Stimulated activated CD4-positive, alpha-beta T cell treated with anti-CD3 and anti-CD28 coated beads, Interleukin-1b, Interleukin-23, amount 100 ng/mL, for 24 hours (primary cell): ENCODE measurements around the gene TMEM254.
"Not testable (repeated sequence)": the region's sequence is repeated elsewhere in the genome, so short reads cannot be mapped to it uniquely, and the experiment has no call there.

Source experiments
- DNase-seq, 4 experiments: peaks; one replicate each; pipeline ENCODE4 v3.0.0-alpha.2; 2020; ENCODE audit warnings: low read depth in 4 of 4, low spot score in 1 of 4

Gene TMEM254

GRCh38 chr10:80075781-80076180 lies 2.7 kb upstream of the TMEM254 start:
- DNase-seq: no peak

DNA sequence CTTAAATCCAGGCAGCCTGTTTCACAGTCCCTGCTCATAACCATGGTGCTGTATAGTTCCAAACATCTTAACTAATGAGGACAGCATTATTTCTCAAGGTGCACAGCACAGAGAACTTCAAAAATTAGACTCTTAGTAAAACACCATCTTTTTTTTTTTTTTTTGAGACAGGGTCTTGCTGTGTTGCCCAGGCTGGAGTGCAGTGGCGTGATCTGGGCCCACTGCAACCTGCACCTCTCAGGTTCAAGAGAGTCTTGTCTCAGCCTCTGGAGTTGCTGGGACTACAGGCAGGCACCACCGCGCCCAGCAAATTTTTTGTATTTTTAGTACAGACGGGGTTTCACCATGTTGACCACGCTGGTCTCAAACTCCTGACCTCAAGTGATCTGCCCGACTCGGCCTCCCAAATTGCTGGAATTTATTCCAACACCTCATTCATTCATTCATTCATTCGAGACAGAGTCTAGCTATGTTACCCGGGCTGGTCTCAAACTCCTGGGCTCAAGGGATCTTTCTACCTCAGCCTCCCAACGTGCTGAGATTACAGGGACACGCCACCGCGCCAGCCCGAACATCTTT lies 507 bp upstream of the TMEM254 start:
- DNase-seq: no peak

DNA sequence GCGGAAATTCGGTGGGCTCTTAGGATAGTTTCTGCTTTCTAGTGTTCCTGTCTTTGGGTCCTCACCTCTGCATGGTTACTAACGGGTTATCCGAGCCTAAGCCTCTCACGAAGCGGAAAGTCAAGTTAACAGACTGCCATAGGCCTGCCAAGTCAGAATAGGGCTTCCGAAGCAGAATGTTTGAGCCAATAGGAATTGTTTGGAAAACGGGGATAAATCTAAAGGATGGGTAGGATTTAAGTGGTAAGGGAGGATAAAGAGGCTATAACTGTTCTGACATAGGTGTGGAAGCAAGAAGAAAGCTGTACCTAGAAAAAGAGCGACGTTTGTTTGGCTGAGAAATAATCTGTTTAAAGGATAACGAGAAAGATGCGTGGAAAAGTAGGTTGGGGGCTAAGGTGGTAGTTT lies 851 bp downstream of the TMEM254 start:
- no peak for DNase-seq

GRCh38 chr10:80081026-80081425 lies 2.6 kb downstream of the TMEM254 start:
- DNase-seq: no peak

- no peak for DNase-seq
Observed at GRCh38 chr10:80081801-80082750, 3.6 kb downstream of the TMEM254 start.

DNA sequence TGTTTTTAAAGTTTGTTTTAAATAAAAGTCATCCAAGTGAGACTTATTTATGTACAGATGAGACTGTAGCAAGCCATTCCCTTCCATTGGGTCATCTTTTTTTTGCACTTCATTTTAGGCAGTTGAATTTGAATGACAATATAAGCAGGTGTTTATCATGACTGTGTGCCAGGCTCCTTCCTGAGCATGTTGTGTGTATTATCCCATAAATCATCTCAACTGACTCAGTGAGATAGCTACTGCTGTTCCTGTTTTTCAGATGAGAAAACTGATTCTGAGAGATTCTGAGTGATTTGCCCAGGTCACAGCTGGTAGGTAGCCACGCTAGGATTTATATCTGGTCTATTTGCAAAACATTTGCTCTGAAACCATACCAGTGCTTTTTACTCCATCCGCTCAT lies 11.7 kb downstream of the TMEM254 start:
- DNase-seq: no peak

DNA sequence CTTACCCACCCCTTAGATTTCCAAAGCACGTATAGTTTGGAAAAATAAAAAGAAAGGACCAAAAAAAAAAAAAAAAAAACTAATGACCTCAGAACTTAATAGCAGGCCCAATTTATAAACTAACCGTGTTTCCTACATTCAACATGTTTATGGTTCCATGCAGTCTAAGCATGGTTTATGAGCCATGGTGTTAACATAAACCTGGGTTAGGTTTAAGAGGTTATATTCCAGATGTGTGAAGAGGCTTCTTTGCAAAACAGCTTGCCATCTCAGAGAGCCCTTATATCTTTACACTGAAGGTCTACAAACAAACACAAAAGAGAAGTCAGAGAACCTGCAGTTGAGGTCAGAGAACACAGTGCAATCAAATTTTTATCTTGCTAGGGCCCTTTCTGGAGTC lies 15.8 kb downstream of the TMEM254 start:
- DNase-seq: no peak

- DNase-seq: not testable (repeated sequence)
Observed at GRCh38 chr10:80098272-80098671, 19.8 kb downstream of the TMEM254 start.

DNA sequence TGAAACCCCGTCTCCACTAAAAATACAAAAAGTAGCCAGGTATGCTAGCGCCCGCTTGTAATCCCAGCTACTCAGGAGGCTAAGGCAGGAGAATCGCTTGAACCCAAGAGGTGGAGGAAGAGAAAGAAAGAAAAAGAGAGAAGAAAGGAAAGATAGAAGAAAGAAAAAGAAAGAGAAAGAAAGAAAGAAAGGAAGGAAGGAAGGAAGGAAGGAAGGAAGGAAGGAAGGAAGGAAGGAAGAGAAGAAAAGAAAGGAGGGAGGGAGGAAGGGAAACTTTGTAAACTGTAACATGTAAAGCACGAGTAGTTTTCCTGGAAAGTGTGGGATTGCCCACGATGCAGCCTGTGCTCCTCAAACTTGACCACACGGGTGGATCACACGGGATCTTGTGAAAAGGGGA lies 20.8 kb downstream of the TMEM254 start:
- not testable (repeated sequence) for DNase-seq

DNA sequence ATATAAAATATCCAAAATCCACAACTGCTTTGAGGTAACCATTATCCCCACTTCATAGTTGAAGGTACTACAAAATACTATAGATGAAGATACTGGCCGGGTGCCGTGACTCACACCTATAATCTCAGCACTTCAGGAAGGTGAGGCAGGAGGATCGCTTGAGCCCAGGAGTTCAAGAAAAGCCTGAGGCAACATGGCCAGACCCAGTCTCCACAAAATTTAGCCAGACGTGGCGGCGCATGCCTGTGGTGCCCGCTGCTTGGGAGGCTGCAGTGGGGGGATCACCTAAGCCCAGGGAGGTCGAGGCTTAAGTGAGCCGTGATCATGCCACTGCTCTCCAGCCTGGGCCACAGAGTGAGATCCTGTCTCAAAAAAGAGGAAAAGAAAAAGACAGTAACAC lies 21.7 kb downstream of the TMEM254 start:
- no peak for DNase-seq

GRCh38 chr10:80100861-80101695 lies 22.6 kb downstream of the TMEM254 start:
- no peak for DNase-seq

- DNase-seq: no peak
Observed at GRCh38 chr10:80104066-80104926, 25.8 kb downstream of the TMEM254 start.

- DNase-seq: no peak
Observed at GRCh38 chr10:80108576-80109239, 30.2 kb downstream of the TMEM254 start.

GRCh38 chr10:80110986-80111385 lies 32.5 kb downstream of the TMEM254 start:
- no peak for DNase-seq

DNA sequence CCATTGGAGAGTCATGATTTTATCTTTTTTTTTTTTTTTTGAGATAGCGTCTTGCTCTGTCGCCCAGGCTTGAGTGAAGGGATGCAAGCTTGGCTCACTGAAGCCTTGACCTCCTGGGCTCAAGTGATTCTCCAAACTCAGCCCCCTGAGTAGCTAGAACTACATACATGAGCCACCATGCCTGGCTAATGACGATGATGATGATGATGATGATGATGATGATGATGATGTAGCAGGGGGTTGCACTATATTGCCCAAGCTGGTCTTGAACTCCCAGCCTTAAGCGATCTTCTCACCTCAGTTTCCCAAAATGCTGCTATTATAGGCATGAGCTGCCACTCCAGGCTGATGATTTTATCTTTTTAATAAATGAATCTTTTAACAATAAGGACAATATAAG lies 40.2 kb downstream of the TMEM254 start:
- no peak for DNase-seq

DNA sequence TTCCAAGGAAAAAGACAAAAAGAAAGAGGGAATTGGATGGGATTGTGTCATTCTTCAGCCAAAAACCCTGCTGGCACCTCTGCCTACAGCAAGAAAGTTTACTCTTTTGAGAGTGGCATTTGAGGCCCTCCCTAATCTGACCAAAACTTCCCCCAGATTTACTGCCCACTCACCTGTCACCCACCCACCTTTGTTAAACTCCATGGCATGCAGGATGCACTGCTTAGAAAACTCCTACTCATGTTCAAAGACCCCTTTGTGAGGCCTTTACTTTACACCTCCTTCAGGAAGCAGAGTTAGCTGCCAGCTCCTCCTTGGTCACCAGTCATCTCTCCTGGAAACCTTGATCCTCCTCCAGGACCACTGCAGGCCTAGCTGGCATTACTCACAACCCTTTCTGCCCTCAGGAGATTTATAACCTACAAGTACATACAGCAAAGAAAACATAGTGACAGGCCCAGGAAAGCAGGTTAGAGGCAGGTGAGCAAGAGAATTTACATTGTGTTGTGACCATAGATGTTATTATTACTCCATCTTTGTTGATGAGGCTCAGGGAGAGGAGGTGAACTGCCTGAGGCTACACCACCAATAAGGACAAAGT lies 43.7 kb downstream of the TMEM254 start:
- DNase-seq: no peak

DNA sequence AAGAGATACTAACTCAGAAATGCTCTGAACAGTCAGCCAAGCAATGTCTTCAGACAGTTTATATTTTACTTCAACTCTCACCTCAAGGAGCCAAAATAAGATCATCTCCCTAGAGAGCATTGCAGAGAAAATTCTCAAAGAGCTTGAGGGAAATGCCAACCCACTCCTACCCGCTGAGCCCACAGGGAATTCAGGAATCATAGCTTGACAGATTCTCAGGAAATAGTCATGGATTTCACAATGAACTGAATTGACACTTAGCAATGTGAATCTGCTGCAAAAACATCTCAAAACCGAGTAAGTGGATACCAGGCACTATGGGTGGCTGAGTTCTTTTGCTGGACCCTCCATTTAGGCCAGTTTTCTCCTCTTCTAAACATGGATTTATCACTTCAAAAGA lies 44.3 kb downstream of the TMEM254 start:
- no peak for DNase-seq

DNA sequence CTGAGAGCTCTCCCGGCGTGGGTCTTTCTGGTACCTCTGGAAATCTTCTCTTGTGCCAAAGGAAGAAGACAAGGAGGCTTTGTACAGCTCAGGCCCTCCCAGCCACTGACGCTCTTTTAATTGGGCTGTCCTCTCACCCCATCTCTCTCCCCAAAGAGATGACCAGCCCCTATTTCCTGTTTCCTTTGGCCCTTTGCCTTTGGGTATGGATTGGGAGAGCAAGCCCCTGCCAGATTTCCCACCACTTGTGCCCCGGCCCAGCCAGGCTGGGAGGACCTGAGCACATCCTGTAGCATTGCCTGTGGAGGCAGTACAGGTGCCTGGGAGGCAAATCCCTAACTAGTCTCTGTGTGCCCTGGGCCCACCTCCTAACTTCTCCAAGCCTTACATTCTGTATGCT lies 48.4 kb downstream of the TMEM254 start:
- DNase-seq: no peak

GRCh38 chr10:80131499-80131901 lies 53.0 kb downstream of the TMEM254 start:
- no peak for DNase-seq
